Endothelial cell of umbilical vein (primary cell): ENCODE results near the gene FOXP4. TPM values are rescaled to one million over a fixed set of nuclear protein-coding genes. Genes with fewer than 3 reads are reported as not detected.
A peak's percentile ranks its signal among the peaks of the same experiment; 100 is the strongest.

Experiments used
- BruUV-seq: library from RNA; stranded (reverse); fragments of 400-500 nt; replicated peaks from 2 replicates; lab custom pipeline; 2021; lab: Mats Ljungman, UMichigan
- CTCF ChIA-PET: fragments of 300-600, 350-600 bp; sonication (Branson Sonifier 250); formaldehyde crosslinking; loops from one replicate; lab custom pipeline; 2021; ENCODE audit warnings: antibody characterized with exemption, inconsistent platforms; lab: Charles Lee
- POLR2A ChIA-PET: fragments of 300-600, 350-600 bp; sonication (Branson Sonifier 250); formaldehyde crosslinking; loops from one replicate; lab custom pipeline; 2021; ENCODE audit warnings: antibody characterized with exemption, inconsistent platforms; lab: Charles Lee
- DNase-seq: peaks from one replicate; pipeline ENCODE4 v3.0.0-alpha.2; 2011; ENCODE audit warnings: low read depth, low spot score
- FAIRE-seq: peaks from 2 replicates; lab custom pipeline; 2011; peaks lifted over from hg19 to GRCh38; lab: Jason Lieb, UNC
- H2AFZ ChIP-seq: 2 replicates; pipeline ENCODE4 v1.6.0; 2012; ENCODE audit warnings: low read depth, low read length, control low read depth, inconsistent platforms
- H3K27ac ChIP-seq: 2 replicates; pipeline ENCODE4 v1.5.1; 2011; ENCODE audit warnings: low read depth, mild to moderate bottlenecking, control low read depth, low read length, moderate library complexity; ENCODE audit not compliant: insufficient read depth
- H3K27me3 ChIP-seq, 2 experiments: 2 replicates each; pipeline versions ENCODE4 v1.6.0 to v1.6.1; 2011; ENCODE audit warnings: low read length in 2 of 2, mixed read lengths in 1 of 2; ENCODE audit not compliant: control insufficient read depth in 2 of 2, insufficient read depth in 2 of 2
- H3K36me3 ChIP-seq, 2 experiments: 2 replicates in 1 of 2; 3 replicates in 1 of 2; pipeline ENCODE4 v1.5.1; 2011; ENCODE audit warnings: low read length in 2 of 2, mild to moderate bottlenecking in 1 of 2, moderate library complexity in 1 of 2; ENCODE audit not compliant: control insufficient read depth in 2 of 2, insufficient read depth in 2 of 2; ENCODE audit errors: extremely low read depth in 1 of 2
- H3K4me1 ChIP-seq: 3 replicates; pipeline ENCODE4 v1.5.1; 2011; ENCODE audit warnings: mild to moderate bottlenecking, low read length; ENCODE audit not compliant: control insufficient read depth, insufficient read depth; ENCODE audit errors: extremely low read depth
- H3K4me2 ChIP-seq: 2 replicates; pipeline ENCODE4 v1.6.1; 2011; ENCODE audit warnings: low read length, control low read depth, mixed read lengths; ENCODE audit not compliant: insufficient read depth
- H3K4me3 ChIP-seq, 3 experiments: fragments of 200-600 bp in 1 of 3; sonication (generic), shearing (Covaris generic) in 1 of 3; replicated peaks in 1 of 3; 2 replicates each; pipeline ENCODE4 v1.5.1; 2011 to 2016; ENCODE audit warnings: control low read depth in 3 of 3, low read length in 3 of 3, mild to moderate bottlenecking in 2 of 3, inconsistent platforms in 1 of 3, low read depth in 1 of 3, moderate library complexity in 1 of 3; ENCODE audit not compliant: insufficient read depth in 1 of 3
- H3K79me2 ChIP-seq: 2 replicates; pipeline ENCODE4 v1.6.0; 2012; ENCODE audit warnings: low read length, inconsistent platforms; ENCODE audit not compliant: control insufficient read depth, insufficient read depth
- H3K9ac ChIP-seq: replicated peaks from 2 replicates; pipeline ENCODE3; 2011; ENCODE audit warnings: low read length, control low read depth; ENCODE audit not compliant: insufficient read depth; ENCODE audit errors: extremely low read depth
- H3K9me1 ChIP-seq: replicated peaks from 3 replicates; pipeline ENCODE4 v1.6.0; 2011; ENCODE audit warnings: mild to moderate bottlenecking, low read length; ENCODE audit not compliant: control insufficient read depth, insufficient read depth; ENCODE audit errors: extremely low read depth
- H3K9me3 ChIP-seq: replicated peaks from 2 replicates; pipeline ENCODE4 v1.5.1; 2012; ENCODE audit warnings: low read length, inconsistent platforms; ENCODE audit not compliant: control insufficient read depth, insufficient read depth
- H4K20me1 ChIP-seq: replicated peaks from 2 replicates; pipeline ENCODE3; 2011; ENCODE audit warnings: mild to moderate bottlenecking, low read length; ENCODE audit not compliant: control insufficient read depth, insufficient read depth; ENCODE audit errors: extremely low read depth
- CTCF ChIP-seq, 2 donors: IDR thresholded peaks; 1 replicate in 1 of 2; 2 replicates in 1 of 2; pipeline ENCODE4 v1.5.1; 2011; ENCODE audit warnings: low read length in 2 of 2, mild to moderate bottlenecking in 2 of 2, moderate library complexity in 2 of 2, control low read depth in 1 of 2, inconsistent platforms in 1 of 2, low read depth in 1 of 2; ENCODE audit not compliant: insufficient read depth in 1 of 2; ENCODE audit errors: extremely low read depth in 1 of 2
- EZH2 ChIP-seq: IDR thresholded peaks from 2 replicates; pipeline ENCODE4 v1.6.1; 2012; ENCODE audit warnings: borderline replicate concordance, low read depth, mild to moderate bottlenecking, moderate library complexity, low read length, inconsistent platforms; ENCODE audit not compliant: severe bottlenecking
- FOS ChIP-seq: IDR thresholded peaks from 2 replicates; pipeline ENCODE4 v1.6.1; 2011; ENCODE audit warnings: mild to moderate bottlenecking, low read length, moderate library complexity, borderline replicate concordance; ENCODE audit not compliant: insufficient read depth
- GATA2 ChIP-seq: IDR thresholded peaks from 2 replicates; pipeline ENCODE4 v1.7.0; 2011; ENCODE audit warnings: low read depth, mild to moderate bottlenecking, moderate library complexity, mixed read lengths, low read length; ENCODE audit not compliant: insufficient read length, insufficient read depth
- JUN ChIP-seq: IDR thresholded peaks from 2 replicates; pipeline ENCODE4 v1.6.1; 2011; ENCODE audit warnings: borderline replicate concordance, low read depth; ENCODE audit not compliant: insufficient read length, insufficient read depth
- MAX ChIP-seq: IDR thresholded peaks from 2 replicates; pipeline ENCODE4 v1.6.1; 2011; ENCODE audit not compliant: insufficient read depth, insufficient read length
- MYC ChIP-seq: IDR thresholded peaks from one replicate; pipeline ENCODE4 v1.6.1; 2011; ENCODE audit warnings: mild to moderate bottlenecking, low read depth, low read length
- POLR2A ChIP-seq: IDR thresholded peaks from 2 replicates; pipeline ENCODE4 v1.6.1; 2012; ENCODE audit warnings: low read depth, mild to moderate bottlenecking, control low read depth, low read length
- POLR2AphosphoS5 ChIP-seq: IDR thresholded peaks from 2 replicates; pipeline ENCODE4 v1.6.1; 2012; ENCODE audit warnings: low read depth, mild to moderate bottlenecking, control low read depth, low read length, moderate library complexity; ENCODE audit not compliant: insufficient read depth
- dilution Hi-C: fragments of 300-500 bp; cut with MboI; formaldehyde crosslinking; loops from one replicate; pipeline ENCODE4 v1.15.0; 2019; ENCODE audit warnings: low sequenced_read_pairs; ENCODE audit not compliant: extremely low pct_ligation_motif_present
- intact Hi-C: fragments of 100-400 bp; cut with micrococcal nuclease; formaldehyde crosslinking; loops from one replicate; pipeline ENCODE4 v1.10.0; 2022
- polyA plus RNA-seq, 4 experiments: library from polyadenylated mRNA; depleted of rRNA in 3 of 4; stranded (reverse) in 3 of 4; unstranded in 1 of 4; fragments of >200 nt; gene quantifications; 2 replicates each; pipeline versions ENCODE4 v1.2.1 to v1.2.3, GENCODE V29; 2011 to 2012; ENCODE audit warnings: missing spikeins in 1 of 4
- total RNA-seq: library from RNA; stranded (reverse); gene quantifications from 2 replicates; pipeline ENCODE4 v1.2.3, GENCODE V29; 2021

The FOXP4 gene
- total and polyA plus RNA-seq, 2 donors (not counting 3 experiments of a cell fraction or from before 2014, with no cell fraction given) = 5.6 to 23.9 TPM

GRCh38 chr6:41503827-41504465 is 42.2 kb upstream of the FOXP4 start:
- CTCF ChIA-PET = interaction anchor here (0.9 kb wide), 2 partner anchors 13 to 26 kb away, joined by 4 to 5 read pairs; no protein-coding TSS in a partner anchor
- H3K27me3 ChIP-seq = peaks cover 14 to 32% of the 10 kb centered on the region in 2 experiments
- H3K4me2 ChIP-seq = peak overlapping the region; percentile 25
- no peaks in the 10 kb centered on the region for H3K9me1 ChIP-seq
- no peaks in the 10 kb centered on the region for H3K9me3 ChIP-seq
- no peak overlapping the region for H2AFZ ChIP-seq
- BruUV-seq = no TSS peak
- peak; percentile 50 for DNase-seq
- peak; percentile 44 for TF ChIP-seq EZH2
- TF ChIP-seq JUN = no peak
- TF ChIP-seq GATA2 = no peak
- no peak overlapping the region for H3K9ac ChIP-seq
- no peaks in the 10 kb centered on the region for H4K20me1 ChIP-seq
- H3K27ac ChIP-seq = no peak overlapping the region
- H3K4me1 ChIP-seq = peaks cover 12% of the 10 kb centered on the region
- POLR2A ChIA-PET = no interaction called here
- peak overlapping the region in 2 of 3 experiments; percentile 12 to 18 for H3K4me3 ChIP-seq
- FAIRE-seq = no peak
- intact Hi-C loops (loop anchor here (1.0 kb wide), 1 partner anchor 42 kb away; the partner anchor contains the start of gene FOXP4), dilution Hi-C loops (no loop called here)
- H3K79me2 ChIP-seq = no peaks in the 10 kb centered on the region
- no peaks in the 10 kb centered on the region for H3K36me3 ChIP-seq

- peak overlapping the region; percentile 39 for H2AFZ ChIP-seq
- no peak overlapping the region for H3K9ac ChIP-seq
- ChIA-PET POLR2A (no interaction called here), CTCF (interaction anchor here (0.9 to 1.4 kb wide), 3 partner anchors 12 to 88 kb away, joined by 4 to 7 read pairs (median 5); no protein-coding TSS in a partner anchor)
- no peaks in the 10 kb centered on the region for H3K9me1 ChIP-seq
- no peak overlapping the region for H3K4me3 ChIP-seq
- H3K36me3 ChIP-seq = no peaks in the 10 kb centered on the region
- H3K27ac ChIP-seq = no peak overlapping the region
- dilution Hi-C loops (no loop called here), intact Hi-C loops (loop anchor here (1.0 kb wide), 1 partner anchor 42 kb away; the partner anchor contains the start of gene FOXP4)
- FAIRE-seq (no peak), DNase-seq (peak; percentile 37)
- peaks cover 12% of the 10 kb centered on the region for H3K4me1 ChIP-seq
- no peaks in the 10 kb centered on the region for H3K79me2 ChIP-seq
- H4K20me1 ChIP-seq = no peaks in the 10 kb centered on the region
- peak overlapping the region; percentile 46 for H3K4me2 ChIP-seq
- no peaks in the 10 kb centered on the region for H3K9me3 ChIP-seq
- TF ChIP-seq POLR2A = no peak
- no peak for TF ChIP-seq CTCF (IDR thresholded peaks at IDR 0.05; ENCODE audit: extremely low read depth in 1 of 2, insufficient read depth in 1 of 2, low read depth in 1 of 2, low read length in 2 of 2)
- no peak for TF ChIP-seq POLR2AphosphoS5
- no peak for TF ChIP-seq MAX
- TF ChIP-seq EZH2 = no peak
- no peak for TF ChIP-seq GATA2
- TF ChIP-seq MYC = no peak
- TF ChIP-seq FOS = no peak
- no peak for TF ChIP-seq JUN
- BruUV-seq = no TSS peak
- H3K27me3 ChIP-seq = peaks cover 12 to 32% of the 10 kb centered on the region in 2 experiments
These were observed 41.6 kb upstream of the FOXP4 start for GRCh38 chr6:41504466-41505121.
